ENCODE results near the gene FAHD2A.

DNA sequence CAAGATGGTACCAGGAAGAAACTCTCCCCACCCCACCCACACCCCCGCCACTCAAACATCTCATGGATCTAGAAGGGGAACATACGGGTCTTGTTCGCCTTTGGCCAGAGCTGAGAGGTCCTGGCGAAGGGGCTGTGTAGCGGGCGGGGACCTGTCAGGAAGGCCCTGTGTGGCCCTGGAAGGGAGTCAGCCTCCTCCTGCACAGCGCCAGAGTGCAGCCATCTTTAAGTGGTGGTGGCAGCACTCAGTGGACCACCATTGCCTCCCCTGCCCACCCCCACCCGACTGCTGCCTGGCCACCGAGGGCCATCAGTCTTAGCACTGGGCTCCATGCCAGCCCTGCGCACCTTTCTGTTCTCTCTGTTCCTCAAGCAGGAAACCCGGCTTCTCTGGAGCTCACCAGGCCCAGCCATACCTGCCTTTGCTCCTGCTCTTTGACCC, 11.6 kb upstream of the FAHD2A start:
- TF ChIP-seq, protein P1, sequence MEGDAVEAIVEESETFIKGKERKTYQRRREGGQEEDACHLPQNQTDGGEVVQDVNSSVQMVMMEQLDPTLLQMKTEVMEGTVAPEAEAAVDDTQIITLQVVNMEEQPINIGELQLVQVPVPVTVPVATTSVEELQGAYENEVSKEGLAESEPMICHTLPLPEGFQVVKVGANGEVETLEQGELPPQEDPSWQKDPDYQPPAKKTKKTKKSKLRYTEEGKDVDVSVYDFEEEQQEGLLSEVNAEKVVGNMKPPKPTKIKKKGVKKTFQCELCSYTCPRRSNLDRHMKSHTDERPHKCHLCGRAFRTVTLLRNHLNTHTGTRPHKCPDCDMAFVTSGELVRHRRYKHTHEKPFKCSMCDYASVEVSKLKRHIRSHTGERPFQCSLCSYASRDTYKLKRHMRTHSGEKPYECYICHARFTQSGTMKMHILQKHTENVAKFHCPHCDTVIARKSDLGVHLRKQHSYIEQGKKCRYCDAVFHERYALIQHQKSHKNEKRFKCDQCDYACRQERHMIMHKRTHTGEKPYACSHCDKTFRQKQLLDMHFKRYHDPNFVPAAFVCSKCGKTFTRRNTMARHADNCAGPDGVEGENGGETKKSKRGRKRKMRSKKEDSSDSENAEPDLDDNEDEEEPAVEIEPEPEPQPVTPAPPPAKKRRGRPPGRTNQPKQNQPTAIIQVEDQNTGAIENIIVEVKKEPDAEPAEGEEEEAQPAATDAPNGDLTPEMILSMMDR (IDR thresholded peaks at IDR 0.05; ENCODE audit: low read depth, low read length): no peak
- no peak for TF ChIP-seq POLR2A (IDR thresholded peaks at IDR 0.05; ENCODE audit: extremely low read depth, insufficient read length)
- TF ChIP-seq MYC (IDR thresholded peaks at IDR 0.05; ENCODE audit: low read depth, low read length): no peak
- TF ChIP-seq, protein P2, sequence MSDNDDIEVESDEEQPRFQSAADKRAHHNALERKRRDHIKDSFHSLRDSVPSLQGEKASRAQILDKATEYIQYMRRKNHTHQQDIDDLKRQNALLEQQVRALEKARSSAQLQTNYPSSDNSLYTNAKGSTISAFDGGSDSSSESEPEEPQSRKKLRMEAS (IDR thresholded peaks at IDR 0.05; ENCODE audit: low read depth, low read length): no peak
